Prostate gland (tissue), 2 donors: ENCODE data around the gene STAB2.

ENCODE experiments used
- POLR2A ChIP-seq: fragments of 450-650 bp; IDR thresholded peaks from one replicate; pipeline ENCODE4 v1.6.1; 2016; ENCODE audit warnings: antibody characterized with exemption, mild to moderate bottlenecking
- TF ChIP-seq, protein P1 (sequence below), 4 experiments: fragments of 200-600 bp in 2 of 4; fragments of 450-650 bp in 2 of 4; sonication (generic) in 2 of 4; IDR thresholded peaks; 1 replicate in 3 of 4; 2 replicates in 1 of 4; pipeline ENCODE4 v1.5.1; 2016 to 2019; ENCODE audit warnings: antibody characterized with exemption in 4 of 4, mild to moderate bottlenecking in 2 of 4, moderate library complexity in 2 of 4

DNA sequence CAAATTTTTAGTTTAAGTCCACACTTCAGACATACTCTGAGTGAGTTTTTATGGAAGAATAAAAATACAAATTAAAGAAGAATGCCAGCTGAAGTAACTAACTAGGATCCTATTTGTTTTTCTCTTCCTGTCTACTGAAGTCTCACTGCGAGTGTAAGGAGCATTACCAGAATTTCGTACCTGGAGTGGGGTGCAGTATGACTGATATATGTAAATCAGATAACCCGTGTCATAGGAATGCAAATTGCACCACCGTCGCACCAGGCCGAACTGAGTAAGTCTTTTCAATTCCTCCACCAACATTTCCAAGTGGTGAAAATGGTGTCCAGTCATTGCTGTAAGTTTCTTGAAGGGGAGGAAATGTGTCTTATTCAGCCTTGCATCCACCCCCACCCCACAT, 52.9 kb downstream of the STAB2 start:
- TF ChIP-seq, protein P1, sequence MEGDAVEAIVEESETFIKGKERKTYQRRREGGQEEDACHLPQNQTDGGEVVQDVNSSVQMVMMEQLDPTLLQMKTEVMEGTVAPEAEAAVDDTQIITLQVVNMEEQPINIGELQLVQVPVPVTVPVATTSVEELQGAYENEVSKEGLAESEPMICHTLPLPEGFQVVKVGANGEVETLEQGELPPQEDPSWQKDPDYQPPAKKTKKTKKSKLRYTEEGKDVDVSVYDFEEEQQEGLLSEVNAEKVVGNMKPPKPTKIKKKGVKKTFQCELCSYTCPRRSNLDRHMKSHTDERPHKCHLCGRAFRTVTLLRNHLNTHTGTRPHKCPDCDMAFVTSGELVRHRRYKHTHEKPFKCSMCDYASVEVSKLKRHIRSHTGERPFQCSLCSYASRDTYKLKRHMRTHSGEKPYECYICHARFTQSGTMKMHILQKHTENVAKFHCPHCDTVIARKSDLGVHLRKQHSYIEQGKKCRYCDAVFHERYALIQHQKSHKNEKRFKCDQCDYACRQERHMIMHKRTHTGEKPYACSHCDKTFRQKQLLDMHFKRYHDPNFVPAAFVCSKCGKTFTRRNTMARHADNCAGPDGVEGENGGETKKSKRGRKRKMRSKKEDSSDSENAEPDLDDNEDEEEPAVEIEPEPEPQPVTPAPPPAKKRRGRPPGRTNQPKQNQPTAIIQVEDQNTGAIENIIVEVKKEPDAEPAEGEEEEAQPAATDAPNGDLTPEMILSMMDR (IDR thresholded peaks at IDR 0.05), result no peak
- no peak for TF ChIP-seq POLR2A
